NCI-H1417 (cell line): Measurements from ENCODE around the gene KDM6B.
A peak's percentile ranks its signal among the peaks of the same experiment; 100 is the strongest.

Experiments
- DNase-seq, 3 experiments: peaks; one replicate each; lab custom pipeline; 2025; lab: John Stamatoyannopoulos, UW

The KDM6B gene

DNA sequence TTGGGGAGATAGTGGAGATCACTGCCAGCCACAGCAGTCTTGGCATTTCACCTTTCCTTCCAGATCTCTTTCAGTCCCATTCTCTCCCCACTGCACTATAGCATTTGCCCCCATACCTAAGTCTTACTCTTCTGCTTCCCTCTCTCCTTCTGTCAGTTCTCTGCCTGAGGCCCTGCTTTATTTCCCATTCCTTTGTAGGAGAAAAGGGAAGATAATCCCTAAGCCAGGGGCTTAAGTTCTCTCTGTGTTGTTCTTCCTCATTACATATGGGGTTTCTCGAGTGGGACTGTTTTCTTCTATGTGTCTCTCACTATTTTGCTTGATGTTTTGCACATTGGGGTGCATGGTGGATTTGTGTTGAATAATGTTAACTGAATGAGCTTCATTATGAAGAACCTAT lies 6.4 kb downstream of the KDM6B start:
- DNase-seq: no peak

DNA sequence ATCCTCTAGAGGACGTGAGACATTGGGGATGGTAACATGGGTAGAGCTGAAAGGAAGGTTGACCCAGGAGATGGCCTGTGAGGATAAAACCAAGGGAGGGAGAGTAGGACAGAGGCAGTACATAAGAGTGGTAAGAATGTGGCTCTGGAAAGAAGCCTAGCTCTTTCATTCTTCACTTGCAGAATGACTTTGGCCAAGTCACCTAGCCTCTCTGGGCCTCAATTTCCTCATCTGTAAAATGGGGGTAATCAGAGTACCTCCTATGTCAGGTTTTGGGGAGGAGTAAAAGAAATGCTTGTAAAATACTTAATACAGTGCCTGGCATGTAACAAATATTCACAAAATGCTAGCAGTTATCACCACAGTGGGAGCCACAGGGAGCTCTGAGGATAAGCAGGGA lies 6.9 kb downstream of the KDM6B start:
- peak in 1 of 3 experiments; percentile 26 for DNase-seq

DNA sequence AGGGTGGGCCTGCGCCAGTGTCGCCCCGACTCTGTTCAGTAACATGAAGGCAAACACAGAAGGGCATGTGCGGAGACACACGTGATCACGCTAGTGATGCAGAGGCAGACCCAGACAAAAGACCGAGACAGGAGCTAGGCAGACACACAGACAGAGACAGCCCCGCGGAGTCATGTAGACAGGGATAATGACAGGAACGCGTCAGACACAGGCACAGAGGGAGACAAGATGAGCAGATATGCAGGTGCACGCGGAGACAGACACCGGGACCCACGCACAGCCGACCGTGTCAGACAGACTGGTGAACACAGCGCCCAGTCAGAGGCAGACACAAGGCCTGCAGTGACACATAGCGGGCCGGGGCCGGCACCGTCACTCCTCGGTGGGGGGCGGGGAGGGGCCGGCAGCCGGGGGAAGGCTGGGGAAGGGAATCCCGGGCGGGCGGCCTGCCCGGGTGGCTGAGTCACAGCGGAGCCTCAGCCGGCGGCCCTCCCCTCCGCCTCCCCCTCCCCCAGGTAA lies 7.4 kb downstream of the KDM6B start:
- peak; percentile 51 to 84 (median 72) for DNase-seq

DNA sequence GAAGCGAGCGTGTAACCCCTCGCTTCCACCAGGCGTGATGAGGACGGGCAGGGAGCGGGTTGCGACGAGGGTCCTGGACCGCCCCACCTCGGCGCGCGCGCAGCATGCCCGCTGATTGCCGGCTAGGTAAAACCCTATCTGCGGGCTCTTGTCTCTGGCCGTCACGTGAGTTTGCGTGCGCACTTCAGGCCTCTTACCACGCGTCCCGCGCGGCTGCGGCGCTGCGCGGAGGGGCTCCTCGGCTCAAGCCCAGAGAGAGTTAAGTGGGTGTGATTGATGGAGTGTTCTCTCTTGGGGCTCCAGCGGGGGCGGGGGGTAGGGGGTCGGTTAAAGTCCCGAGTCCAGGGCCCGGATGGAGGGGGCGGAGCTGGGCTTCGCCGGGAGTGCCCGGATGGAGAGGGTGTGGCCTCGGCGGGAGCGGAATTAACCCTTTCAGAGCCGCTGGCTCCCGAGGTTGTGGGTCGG lies 7.9 kb downstream of the KDM6B start:
- DNase-seq: peak; percentile 83 to 91 (median 89)

DNA sequence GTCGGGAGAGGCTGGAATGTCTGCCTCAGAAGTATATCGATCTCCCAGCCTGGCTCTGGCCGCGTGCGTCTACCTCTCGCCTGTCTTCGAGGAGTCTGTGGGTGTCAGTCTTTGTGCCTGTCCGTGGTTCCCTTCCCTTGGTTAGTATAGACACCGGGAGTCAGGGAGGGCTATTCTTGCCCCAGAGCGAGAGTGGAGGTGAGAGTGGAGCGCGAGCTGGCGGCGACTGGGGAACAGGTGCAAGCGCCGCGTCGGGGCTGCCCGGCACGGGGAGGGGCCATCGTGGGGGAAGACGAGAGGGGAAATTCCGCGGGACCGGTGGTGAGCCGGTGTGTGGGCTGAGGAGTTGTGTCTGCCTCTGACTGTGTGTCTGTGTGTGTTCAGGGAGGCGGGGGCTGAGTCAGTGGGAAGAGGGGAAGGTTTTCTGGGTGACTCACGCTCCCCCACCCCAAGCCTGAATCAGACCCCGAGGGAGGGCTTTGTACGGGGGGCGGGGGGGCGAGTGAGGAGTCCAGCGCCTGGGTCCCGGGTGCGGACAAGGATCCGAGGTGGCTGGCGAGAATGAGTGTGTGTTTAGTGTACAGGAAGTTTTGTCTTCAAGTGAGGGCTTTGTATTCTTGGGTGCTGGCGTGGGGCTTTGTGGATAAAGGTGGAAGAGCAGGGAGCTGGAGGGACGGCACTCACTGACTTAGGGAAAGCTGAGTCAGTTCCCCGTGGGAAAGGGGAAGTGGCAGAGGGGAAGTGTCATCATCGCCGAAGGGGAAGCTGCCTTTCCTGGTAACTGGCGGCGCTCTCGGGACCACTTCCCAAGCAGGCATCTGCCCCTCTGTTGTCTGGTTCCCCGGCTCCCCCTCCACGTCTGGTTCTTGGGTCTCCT lies 8.6 kb downstream of the KDM6B start:
- peak in 2 of 3 experiments; percentile 52 to 76 for DNase-seq

DNA sequence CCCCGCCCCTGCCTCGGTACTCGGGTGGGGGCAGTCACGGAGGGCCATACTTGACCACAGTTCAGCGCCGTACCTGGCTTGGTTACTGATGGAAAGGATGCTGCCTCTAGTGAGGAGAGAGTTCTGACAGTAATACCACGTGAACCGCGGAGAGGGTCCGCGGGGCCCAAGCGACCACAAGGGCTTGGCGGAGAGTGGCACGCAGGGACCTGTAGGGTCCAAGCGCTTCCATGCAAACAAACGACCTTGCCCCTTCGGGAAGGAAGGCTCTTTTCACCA lies 9.2 kb downstream of the KDM6B start:
- DNase-seq: peak in 1 of 3 experiments; percentile 56

DNA sequence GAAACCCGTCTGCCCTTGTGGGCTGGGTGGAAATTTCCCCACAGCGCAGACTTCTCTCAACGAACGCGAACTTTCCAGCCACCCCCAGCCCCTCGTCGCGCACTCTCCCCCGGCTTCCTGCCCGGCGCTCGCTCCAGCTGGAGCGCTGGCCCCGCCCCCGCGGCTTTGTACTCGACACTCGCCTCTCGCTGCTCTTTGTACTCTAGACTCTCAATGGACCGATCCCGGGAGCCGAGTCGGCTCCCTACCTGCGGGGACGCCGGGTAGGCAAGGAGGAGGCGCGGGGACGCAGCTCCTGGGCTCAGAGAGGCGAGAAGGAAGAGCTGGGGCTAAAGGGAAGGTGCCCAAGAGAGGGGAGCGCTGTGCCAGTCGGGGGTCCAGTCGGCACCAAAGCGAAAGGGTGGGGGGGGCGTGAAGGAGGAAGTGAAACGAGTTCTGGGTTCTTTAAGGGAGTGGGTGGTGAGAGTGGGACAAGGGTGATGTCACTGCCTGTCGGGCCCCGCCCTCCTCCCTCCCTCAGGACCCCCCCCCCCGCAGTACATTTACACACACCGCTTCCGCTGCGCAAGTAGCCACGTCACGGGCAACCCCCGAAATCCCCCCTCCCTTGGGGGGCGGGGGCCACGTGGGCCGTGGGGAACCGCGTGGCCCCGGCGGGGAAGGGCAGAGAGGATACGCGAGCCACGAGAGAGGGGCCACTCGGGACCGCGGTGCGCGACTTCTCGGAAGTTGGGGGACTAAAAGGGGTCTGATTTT lies 9.7 kb downstream of the KDM6B start:
- DNase-seq: peak; percentile 72 to 80 (median 79)

DNA sequence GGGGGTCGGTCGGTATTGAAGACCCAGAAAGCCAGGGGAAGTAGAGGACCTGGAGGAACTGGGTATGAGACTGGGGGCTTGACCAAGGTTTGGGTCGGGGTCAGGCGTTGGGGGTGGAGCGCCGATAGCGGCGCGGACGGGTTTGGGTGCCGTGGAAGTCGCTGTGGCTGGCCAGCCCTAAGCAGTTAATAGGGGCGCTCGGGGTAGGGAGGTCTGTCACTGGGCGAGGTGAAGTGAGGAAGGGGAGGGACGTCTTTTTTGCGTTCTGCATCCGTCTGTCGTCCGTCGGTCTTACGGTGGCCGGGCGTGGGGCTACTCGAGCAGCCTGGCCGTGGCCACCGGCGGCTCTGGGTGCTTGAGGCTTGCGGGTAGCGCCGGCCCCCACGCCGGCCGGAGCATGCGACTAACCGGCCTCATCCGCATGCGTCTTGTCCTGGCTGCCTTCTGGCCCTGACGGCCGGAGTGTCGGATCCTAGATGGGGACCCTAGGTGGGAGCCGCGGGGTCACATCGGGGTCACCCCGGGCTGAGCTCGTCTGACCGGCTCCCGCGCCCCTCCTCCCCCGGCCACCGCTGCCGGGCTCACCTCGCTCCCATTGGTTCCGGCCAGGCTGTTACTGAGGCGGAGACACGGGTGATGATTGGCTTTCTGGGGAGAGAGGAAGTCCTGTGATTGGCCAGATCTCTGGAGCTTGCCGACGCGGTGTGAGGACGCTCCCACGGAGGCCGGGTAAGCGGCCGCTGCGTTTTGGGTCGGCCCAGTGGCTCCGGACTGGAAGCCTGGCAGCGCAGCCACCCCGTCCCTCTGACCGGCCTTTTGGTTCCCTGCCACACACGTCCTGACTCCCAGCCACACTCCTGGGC lies 10.5 kb downstream of the KDM6B start:
- DNase-seq: peak; percentile 70 to 88 (median 73)

DNA sequence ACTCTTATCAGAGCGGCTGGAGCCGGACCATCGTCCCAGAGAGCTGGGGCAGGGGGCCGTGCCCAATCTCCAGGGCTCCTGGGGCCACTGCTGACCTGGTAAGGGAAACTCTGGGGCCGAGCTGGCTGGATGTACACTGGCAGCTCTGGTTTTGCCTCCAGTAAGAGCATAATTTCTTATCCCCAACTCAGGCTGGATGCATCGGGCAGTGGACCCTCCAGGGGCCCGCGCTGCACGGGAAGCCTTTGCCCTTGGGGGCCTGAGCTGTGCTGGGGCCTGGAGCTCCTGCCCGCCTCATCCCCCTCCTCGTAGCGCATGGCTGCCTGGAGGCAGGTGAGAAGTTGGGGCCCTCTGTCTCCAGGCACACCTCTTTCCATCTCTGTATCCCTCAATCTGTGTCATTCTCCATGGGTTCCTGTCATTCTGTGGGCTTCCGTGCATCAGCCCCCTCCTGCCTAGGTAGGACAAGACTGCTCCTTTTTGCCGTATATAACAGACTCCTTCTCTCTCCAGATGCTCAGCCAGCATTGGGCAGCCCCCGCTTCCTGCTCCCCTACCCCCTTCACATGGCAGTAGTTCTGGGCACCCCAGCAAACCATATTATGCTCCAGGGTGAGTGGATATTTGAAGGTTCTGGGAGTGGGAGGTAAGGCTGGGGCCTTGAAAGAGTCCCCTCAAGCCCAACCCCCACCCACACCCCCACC lies 11.5 kb downstream of the KDM6B start:
- no peak for DNase-seq

DNA sequence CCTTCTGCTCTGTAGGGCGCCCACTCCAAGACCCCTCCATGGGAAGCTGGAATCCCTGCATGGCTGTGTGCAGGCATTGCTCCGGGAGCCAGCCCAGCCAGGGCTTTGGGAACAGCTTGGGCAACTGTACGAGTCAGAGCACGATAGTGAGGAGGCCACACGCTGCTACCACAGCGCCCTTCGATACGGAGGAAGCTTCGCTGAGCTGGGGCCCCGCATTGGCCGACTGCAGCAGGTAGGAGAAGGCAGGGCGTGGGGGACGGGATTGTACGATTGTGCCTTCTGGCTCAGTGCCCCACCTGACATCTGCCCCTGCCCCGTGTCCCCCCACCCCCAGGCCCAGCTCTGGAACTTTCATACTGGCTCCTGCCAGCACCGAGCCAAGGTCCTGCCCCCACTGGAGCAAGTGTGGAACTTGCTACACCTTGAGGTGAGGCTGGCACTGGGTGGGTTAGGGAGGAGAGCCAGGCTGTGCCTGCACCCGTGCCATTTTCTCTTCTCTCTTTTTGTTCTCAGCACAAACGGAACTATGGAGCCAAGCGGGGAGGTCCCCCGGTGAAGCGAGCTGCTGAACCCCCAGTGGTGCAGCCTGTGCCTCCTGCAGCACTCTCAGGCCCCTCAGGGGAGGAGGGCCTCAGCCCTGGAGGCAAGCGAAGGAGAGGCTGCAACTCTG lies 12.2 kb downstream of the KDM6B start:
- DNase-seq: no peak

DNA sequence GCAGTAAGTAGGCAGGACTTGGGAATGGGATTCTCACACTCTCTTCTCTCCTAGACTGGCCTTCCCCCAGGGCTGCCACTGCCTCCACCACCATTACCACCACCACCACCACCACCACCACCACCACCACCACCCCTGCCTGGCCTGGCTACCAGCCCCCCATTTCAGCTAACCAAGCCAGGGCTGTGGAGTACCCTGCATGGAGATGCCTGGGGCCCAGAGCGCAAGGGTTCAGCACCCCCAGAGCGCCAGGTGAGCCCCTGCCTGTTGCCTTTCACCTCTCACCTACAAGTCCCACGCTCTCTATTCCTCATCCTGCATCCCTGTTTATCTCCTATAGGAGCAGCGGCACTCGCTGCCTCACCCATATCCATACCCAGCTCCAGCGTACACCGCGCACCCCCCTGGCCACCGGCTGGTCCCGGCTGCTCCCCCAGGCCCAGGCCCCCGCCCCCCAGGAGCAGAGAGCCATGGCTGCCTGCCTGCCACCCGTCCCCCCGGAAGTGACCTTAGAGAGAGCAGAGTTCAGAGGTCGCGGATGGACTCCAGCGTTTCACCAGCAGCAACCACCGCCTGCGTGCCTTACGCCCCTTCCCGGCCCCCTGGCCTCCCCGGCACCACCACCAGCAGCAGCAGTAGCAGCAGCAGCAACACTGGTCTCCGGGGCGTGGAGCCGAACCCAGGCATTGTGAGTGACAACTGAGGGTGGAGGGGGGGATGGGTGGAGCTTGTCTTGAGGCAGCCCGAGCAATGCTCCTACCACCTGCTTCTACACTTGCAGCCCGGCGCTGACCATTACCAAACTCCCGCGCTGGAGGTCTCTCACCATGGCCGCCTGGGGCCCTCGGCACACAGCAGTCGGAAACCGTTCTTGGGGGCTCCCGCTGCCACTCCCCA lies 13.0 kb downstream of the KDM6B start:
- no peak for DNase-seq

DNA sequence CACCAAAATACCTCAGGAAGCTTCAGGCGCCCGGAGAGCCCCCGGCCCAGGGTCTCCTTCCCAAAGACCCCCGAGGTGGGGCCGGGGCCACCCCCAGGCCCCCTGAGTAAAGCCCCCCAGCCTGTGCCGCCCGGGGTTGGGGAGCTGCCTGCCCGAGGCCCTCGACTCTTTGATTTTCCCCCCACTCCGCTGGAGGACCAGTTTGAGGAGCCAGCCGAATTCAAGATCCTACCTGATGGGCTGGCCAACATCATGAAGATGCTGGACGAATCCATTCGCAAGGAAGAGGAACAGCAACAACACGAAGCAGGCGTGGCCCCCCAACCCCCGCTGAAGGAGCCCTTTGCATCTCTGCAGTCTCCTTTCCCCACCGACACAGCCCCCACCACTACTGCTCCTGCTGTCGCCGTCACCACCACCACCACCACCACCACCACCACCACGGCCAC lies 14.1 kb downstream of the KDM6B start:
- DNase-seq: no peak

DNA sequence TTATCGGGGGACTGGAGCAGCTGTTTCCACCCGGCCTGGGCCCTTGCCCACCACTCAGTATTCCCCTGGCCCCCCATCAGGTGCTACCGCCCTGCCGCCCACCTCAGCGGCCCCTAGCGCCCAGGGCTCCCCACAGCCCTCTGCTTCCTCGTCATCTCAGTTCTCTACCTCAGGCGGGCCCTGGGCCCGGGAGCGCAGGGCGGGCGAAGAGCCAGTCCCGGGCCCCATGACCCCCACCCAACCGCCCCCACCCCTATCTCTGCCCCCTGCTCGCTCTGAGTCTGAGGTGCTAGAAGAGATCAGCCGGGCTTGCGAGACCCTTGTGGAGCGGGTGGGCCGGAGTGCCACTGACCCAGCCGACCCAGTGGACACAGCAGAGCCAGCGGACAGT lies 14.7 kb downstream of the KDM6B start:
- no peak for DNase-seq

DNA sequence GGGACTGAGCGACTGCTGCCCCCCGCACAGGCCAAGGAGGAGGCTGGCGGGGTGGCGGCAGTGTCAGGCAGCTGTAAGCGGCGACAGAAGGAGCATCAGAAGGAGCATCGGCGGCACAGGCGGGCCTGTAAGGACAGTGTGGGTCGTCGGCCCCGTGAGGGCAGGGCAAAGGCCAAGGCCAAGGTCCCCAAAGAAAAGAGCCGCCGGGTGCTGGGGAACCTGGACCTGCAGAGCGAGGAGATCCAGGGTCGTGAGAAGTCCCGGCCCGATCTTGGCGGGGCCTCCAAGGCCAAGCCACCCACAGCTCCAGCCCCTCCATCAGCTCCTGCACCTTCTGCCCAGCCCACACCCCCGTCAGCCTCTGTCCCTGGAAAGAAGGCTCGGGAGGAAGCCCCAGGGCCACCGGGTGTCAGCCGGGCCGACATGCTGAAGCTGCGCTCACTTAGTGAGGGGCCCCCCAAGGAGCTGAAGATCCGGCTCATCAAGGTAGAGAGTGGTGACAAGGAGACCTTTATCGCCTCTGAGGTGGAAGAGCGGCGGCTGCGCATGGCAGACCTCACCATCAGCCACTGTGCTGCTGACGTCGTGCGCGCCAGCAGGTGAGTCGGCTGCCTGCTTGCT lies 15.2 kb downstream of the KDM6B start:
- no peak for DNase-seq

DNA sequence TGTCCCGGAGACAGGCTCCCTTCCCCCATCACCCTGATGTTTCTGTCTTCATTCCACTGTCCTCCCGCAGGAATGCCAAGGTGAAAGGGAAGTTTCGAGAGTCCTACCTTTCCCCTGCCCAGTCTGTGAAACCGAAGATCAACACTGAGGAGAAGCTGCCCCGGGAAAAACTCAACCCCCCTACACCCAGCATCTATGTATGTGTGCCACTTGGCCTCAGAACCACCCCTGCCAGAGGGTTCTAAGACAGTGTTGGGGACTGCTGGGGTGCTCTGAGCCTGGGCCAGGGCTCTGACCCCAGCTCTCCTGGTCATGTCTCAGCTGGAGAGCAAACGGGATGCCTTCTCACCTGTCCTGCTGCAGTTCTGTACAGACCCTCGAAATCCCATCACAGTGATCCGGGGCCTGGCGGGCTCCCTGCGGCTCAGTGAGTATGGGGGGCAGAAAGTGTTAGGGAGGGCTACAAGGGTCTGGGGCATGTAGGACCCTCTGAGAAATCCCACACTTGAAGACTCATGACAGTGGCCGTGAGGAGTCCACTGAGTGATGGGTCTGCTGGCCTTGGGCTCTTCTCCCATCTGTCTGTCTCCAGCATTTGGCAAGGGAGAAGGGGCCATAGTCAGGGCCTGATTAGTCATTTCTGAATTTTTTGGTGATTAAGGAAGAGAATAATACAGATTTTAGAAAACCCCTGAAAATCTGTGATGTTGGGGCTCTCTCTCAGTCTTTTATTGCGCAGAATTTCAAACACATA lies 15.9 kb downstream of the KDM6B start:
- DNase-seq: no peak

DNA sequence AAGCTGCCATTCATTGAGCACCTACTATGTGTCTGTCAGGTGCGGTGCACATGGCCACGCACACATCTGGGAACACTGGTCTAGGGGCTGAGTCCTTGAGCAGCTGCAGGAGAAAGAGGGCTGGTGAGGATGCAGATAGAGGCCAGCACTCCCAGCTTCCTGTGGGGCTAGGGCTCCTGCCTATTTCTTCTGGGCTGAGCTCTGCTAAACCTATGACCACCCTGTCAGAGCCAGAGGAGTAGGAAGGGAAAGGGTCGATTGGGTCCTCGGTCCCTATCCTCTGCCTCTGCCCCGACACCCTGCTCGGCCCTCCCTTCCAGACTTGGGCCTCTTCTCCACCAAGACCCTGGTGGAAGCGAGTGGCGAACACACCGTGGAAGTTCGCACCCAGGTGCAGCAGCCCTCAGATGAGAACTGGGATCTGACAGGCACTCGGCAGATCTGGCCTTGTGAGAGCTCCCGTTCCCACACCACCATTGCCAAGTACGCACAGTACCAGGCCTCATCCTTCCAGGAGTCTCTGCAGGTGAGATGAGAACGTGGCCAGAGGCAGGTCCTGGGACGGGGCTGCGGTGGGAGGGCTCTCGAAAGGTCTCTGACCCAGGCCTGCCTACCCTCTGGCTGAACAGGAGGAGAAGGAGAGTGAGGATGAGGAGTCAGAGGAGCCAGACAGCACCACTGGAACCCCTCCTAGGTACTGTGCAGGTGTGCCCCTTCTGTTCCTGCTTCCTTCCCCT lies 16.9 kb downstream of the KDM6B start:
- no peak for DNase-seq

DNA sequence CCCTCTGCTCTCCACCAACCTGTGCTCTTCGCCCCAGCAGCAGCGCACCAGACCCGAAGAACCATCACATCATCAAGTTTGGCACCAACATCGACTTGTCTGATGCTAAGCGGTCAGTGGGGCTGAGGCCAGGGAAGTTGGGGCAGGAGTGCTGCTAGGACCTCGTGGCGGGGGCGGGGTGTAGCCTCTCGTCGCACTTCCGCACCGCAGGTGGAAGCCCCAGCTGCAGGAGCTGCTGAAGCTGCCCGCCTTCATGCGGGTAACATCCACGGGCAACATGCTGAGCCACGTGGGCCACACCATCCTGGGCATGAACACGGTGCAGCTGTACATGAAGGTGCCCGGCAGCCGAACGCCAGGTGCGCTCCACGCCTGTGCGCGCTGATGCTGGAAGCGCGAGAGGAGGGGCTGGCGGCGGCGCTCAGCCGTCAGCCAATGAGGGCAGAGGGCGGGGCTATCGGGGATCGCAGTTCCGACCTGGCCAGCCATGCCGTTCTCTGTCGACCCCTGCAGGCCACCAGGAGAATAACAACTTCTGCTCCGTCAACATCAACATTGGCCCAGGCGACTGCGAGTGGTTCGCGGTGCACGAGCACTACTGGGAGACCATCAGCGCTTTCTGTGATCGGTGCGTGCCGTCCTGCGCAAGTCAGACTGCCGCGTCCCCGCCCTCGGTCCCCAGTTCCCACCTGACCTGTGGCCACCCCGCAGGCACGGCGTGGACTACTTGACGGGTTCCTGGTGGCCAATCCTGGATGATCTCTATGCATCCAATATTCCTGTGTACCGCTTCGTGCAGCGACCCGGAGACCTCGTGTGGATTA lies 17.6 kb downstream of the KDM6B start:
- DNase-seq: peak; percentile 79 to 89 (median 85)
